Measurements from ENCODE around the gene PRDM2.

DNA sequence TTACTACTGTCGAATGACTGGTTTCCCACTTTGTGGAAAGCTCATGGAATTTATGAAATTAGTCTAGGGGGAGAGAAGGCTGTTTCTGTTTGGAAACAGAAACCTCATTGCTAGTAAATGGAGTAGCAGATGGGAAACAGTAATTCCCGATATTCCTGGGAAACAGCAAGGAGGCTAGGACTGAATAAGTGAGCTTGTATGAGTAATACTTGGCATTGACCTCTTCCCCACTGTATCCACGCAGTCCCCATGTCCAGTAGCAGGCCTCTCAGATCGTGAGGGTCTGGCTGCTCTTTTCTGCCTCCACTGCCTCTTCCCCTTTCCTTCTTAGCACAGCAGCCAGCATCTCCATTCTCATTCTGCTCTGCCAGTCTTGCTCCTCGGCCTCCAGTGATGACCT is 75.5 kb downstream of the PRDM2 start:
- TF ChIP-seq POLR2A (IDR thresholded peaks at IDR 0.05) (no peak), POLR2AphosphoS5 (IDR thresholded peaks at IDR 0.05) (no peak)
- TF ChIP-seq, protein P1, sequence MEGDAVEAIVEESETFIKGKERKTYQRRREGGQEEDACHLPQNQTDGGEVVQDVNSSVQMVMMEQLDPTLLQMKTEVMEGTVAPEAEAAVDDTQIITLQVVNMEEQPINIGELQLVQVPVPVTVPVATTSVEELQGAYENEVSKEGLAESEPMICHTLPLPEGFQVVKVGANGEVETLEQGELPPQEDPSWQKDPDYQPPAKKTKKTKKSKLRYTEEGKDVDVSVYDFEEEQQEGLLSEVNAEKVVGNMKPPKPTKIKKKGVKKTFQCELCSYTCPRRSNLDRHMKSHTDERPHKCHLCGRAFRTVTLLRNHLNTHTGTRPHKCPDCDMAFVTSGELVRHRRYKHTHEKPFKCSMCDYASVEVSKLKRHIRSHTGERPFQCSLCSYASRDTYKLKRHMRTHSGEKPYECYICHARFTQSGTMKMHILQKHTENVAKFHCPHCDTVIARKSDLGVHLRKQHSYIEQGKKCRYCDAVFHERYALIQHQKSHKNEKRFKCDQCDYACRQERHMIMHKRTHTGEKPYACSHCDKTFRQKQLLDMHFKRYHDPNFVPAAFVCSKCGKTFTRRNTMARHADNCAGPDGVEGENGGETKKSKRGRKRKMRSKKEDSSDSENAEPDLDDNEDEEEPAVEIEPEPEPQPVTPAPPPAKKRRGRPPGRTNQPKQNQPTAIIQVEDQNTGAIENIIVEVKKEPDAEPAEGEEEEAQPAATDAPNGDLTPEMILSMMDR (IDR thresholded peaks at IDR 0.05), result no peak
